DND-41 (cell line): Measurements from ENCODE around the gene SERTAD2.

Experiments used
- ATAC-seq: fragments of 200-7000 bp; cut with Tn5 transposase; 3 replicates; pipeline ENCODE4 v1.9.1; 2021; ENCODE audit warnings: low read depth; ENCODE audit not compliant: insufficient read depth
- DNase-seq: peaks from one replicate; pipeline ENCODE4 v3.0.0-alpha.2; 2020
- H2AFZ ChIP-seq: 2 replicates; pipeline ENCODE4 v1.6.0; 2012; ENCODE audit warnings: low read depth, low read length
- H3K27ac ChIP-seq: 2 replicates; pipeline ENCODE4 v1.5.1; 2012; ENCODE audit warnings: low read length, inconsistent platforms
- H3K27me3 ChIP-seq: fragments of 200-600 bp; sonication (generic); 2 replicates; pipeline ENCODE4 v1.6.0; 2012; ENCODE audit warnings: low read length, mild to moderate bottlenecking, inconsistent platforms; ENCODE audit not compliant: insufficient read depth, poor library complexity
- H3K36me3 ChIP-seq: 2 replicates; pipeline ENCODE4 v1.5.1; 2012; ENCODE audit warnings: low read length, inconsistent platforms; ENCODE audit not compliant: insufficient read depth
- H3K4me1 ChIP-seq: 2 replicates; pipeline ENCODE4 v1.5.1; 2012; ENCODE audit warnings: mild to moderate bottlenecking, low read length; ENCODE audit not compliant: insufficient read depth
- H3K4me2 ChIP-seq: 2 replicates; pipeline ENCODE4 v1.6.0; 2012; ENCODE audit warnings: mild to moderate bottlenecking, moderate library complexity, low read length, inconsistent platforms; ENCODE audit not compliant: insufficient read depth
- H3K4me3 ChIP-seq, 2 experiments: fragments of 200-600 bp in 1 of 2; shearing (Covaris generic) in 1 of 2; 2 replicates each; pipeline ENCODE4 v1.5.1; 2012 to 2016; ENCODE audit warnings: inconsistent platforms in 2 of 2, low read length in 2 of 2, mild to moderate bottlenecking in 2 of 2, low read depth in 1 of 2, moderate library complexity in 1 of 2
- H3K79me2 ChIP-seq: 2 replicates; pipeline ENCODE4 v1.6.0; 2012; ENCODE audit warnings: low read length, inconsistent platforms; ENCODE audit not compliant: insufficient read depth
- H3K9ac ChIP-seq: 2 replicates; pipeline ENCODE4 v1.6.0; 2012; ENCODE audit warnings: low read depth, mild to moderate bottlenecking, inconsistent platforms, low read length, moderate library complexity
- H3K9me3 ChIP-seq: 2 replicates; pipeline ENCODE4 v1.5.1; 2012; ENCODE audit warnings: low read length, moderate library complexity, mild to moderate bottlenecking, inconsistent platforms; ENCODE audit not compliant: insufficient read depth, severe bottlenecking
- H4K20me1 ChIP-seq: 2 replicates; pipeline ENCODE4 v1.6.0; 2012; ENCODE audit warnings: low read length; ENCODE audit not compliant: insufficient read depth
- EZH2 ChIP-seq: IDR thresholded peaks from 3 replicates; pipeline ENCODE4 v1.6.1; 2012; ENCODE audit warnings: borderline replicate concordance, low read depth, mild to moderate bottlenecking, moderate library complexity, low read length, inconsistent platforms; ENCODE audit not compliant: severe bottlenecking
- TF ChIP-seq, protein P1 (sequence below): IDR thresholded peaks from 2 replicates; pipeline ENCODE4 v1.5.1; 2012; ENCODE audit warnings: borderline replicate concordance, low read length, moderate library complexity, mild to moderate bottlenecking; ENCODE audit not compliant: poor library complexity, severe bottlenecking; ENCODE audit errors: extremely low read depth

SERTAD2 gene

DNA sequence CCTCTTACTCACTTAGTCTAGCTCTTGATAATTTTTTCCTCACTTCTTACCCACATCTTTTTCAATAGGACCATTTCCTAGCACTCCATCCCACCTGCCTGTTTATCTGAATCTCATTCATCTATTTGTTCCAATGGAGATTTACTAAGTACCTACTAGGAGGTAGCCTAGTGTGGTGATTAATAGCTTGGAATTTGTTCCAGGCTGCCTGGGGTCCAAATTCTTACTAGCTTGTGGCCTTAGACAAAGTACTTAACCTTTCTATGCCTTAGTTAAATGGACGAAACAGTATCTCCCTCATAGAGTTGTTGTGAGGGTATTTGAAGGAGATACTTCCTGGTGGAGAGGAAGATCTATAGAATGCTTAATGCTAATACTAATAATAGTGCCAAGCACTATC, 42.9 kb upstream of the SERTAD2 start:
- Histone ChIP-seq H3K27me3 (no peaks in the 10 kb centered on the region), H2AFZ (no peak overlapping the region), H3K9ac (no peak overlapping the region), H3K9me3 (no peaks in the 10 kb centered on the region), H3K4me3 (no peak overlapping the region), H3K79me2 (no peaks in the 10 kb centered on the region), H3K4me2 (no peak overlapping the region), H3K27ac (no peak overlapping the region), H4K20me1 (no peaks in the 10 kb centered on the region), H3K4me1 (no peaks in the 10 kb centered on the region), H3K36me3 (no peaks in the 10 kb centered on the region)
- no peak for TF ChIP-seq EZH2
- TF ChIP-seq, protein P1, sequence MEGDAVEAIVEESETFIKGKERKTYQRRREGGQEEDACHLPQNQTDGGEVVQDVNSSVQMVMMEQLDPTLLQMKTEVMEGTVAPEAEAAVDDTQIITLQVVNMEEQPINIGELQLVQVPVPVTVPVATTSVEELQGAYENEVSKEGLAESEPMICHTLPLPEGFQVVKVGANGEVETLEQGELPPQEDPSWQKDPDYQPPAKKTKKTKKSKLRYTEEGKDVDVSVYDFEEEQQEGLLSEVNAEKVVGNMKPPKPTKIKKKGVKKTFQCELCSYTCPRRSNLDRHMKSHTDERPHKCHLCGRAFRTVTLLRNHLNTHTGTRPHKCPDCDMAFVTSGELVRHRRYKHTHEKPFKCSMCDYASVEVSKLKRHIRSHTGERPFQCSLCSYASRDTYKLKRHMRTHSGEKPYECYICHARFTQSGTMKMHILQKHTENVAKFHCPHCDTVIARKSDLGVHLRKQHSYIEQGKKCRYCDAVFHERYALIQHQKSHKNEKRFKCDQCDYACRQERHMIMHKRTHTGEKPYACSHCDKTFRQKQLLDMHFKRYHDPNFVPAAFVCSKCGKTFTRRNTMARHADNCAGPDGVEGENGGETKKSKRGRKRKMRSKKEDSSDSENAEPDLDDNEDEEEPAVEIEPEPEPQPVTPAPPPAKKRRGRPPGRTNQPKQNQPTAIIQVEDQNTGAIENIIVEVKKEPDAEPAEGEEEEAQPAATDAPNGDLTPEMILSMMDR: no peak
- no peak for DNase-seq
- no peak for ATAC-seq

DNA sequence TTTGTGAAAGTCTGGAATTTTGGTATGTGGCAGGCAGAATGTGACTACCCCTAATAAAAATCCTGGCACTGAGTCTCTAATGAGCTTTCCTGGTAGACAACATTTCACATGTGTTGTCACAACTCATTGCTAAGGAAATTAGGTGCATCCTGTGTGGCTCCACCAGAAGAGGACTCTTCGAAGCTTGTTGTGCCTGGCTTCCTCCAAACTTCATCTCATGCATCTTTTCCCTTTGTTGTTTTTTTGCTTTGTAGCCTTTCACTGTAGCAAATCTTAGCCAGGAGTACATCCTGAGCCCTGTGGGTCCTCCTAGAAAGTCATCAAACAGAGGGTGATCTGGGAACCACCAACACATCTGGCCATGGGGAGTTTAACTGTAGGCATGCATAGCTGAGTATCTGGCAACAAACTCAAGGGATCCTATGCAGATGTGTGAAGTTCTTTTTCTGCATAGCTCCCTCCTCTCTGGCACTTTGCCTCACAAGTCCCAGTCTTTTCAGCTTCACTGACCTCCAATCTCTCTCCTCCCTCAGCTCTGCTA, 42.1 kb upstream of the SERTAD2 start:
- Histone ChIP-seq H3K36me3 (no peaks in the 10 kb centered on the region), H3K9me3 (no peaks in the 10 kb centered on the region), H3K4me3 (no peak overlapping the region), H3K27ac (no peak overlapping the region), H4K20me1 (no peaks in the 10 kb centered on the region), H3K4me1 (no peaks in the 10 kb centered on the region), H3K27me3 (no peaks in the 10 kb centered on the region), H3K79me2 (no peaks in the 10 kb centered on the region), H3K9ac (no peak overlapping the region), H3K4me2 (no peak overlapping the region), H2AFZ (no peak overlapping the region)
- TF ChIP-seq, protein P1: no peak
- no peak for TF ChIP-seq EZH2
- ATAC-seq (no peak; the same call in 2 of the 3 replicates), DNase-seq (no peak)

DNA sequence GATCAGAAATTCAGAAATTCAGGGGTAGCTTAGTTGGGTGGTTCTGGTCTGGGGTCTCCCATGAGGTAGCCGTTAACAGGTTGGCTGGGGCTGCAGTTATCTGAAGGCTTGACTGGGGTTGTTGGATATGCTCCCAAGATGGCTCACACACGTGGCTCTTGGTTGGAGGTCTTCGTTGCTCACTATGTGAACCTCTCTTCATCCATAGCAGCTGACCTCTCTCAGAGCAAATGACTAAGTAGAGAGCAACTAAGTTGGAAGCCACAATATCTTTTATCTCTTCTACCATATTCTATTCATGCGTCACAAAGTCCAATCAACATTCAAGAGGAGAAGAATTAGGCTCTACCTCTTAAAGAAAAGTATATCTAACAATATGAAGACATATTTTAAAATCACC, 38.7 kb upstream of the SERTAD2 start:
- Histone ChIP-seq H3K4me3 (no peak overlapping the region), H3K27me3 (no peaks in the 10 kb centered on the region), H3K36me3 (no peaks in the 10 kb centered on the region), H2AFZ (no peak overlapping the region), H3K79me2 (no peaks in the 10 kb centered on the region), H4K20me1 (no peaks in the 10 kb centered on the region), H3K4me2 (no peak overlapping the region), H3K9ac (no peak overlapping the region), H3K4me1 (no peaks in the 10 kb centered on the region), H3K9me3 (no peaks in the 10 kb centered on the region), H3K27ac (no peak overlapping the region)
- ATAC-seq: no peak
- DNase-seq: no peak
- TF ChIP-seq, protein P1: no peak
- TF ChIP-seq EZH2: no peak

DNA sequence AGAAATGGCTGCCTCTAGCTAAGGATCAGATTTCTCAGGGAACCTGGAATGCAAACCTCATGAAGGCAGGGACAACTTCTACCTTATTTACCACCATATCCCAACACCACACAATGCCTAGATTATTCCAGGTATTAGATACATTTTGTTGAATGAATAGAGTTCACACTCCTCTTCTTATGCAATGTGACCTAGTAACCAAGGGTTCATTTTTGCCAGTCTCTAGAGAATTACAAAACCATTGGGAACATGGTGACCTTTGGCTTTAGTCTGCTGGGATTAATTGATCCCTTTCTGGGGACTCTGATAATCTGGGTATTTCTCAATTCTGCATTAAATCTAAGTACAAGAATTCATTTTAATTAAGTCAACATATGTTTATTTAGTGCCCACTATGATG, 35.2 kb upstream of the SERTAD2 start:
- H3K27ac ChIP-seq: no peak overlapping the region
- no peak overlapping the region for H2AFZ ChIP-seq
- no peaks in the 10 kb centered on the region for H3K4me1 ChIP-seq
- no peak overlapping the region for H3K4me3 ChIP-seq
- TF ChIP-seq, protein P1: no peak
- no peak for TF ChIP-seq EZH2
- H3K79me2 ChIP-seq: no peaks in the 10 kb centered on the region
- H3K9ac ChIP-seq: no peak overlapping the region
- no peaks in the 10 kb centered on the region for H3K36me3 ChIP-seq
- H4K20me1 ChIP-seq: no peaks in the 10 kb centered on the region
- DNase-seq (no peak), ATAC-seq (no peak)
- H3K4me2 ChIP-seq: no peak overlapping the region
- H3K9me3 ChIP-seq: no peaks in the 10 kb centered on the region
- H3K27me3 ChIP-seq: no peaks in the 10 kb centered on the region
